GM12801 (cell line): ENCODE measurements around the gene FBXL7.

Source experiments
- CTCF ChIP-seq: IDR thresholded peaks from one replicate; pipeline ENCODE4 v1.5.1; 2011; ENCODE audit warnings: control low read depth; ENCODE audit not compliant: insufficient read length; ENCODE audit errors: extremely low read depth

FBXL7 gene

GRCh38 chr5:15601274-15601673 is 101.3 kb downstream of the FBXL7 start:
- TF ChIP-seq CTCF: no peak

- no peak for TF ChIP-seq CTCF
Observed at GRCh38 chr5:15601853-15602252, 101.9 kb downstream of the FBXL7 start.

- TF ChIP-seq CTCF: no peak
Observed at GRCh38 chr5:15604986-15605385, 105.0 kb downstream of the FBXL7 start.

GRCh38 chr5:15606197-15606596 is 106.2 kb downstream of the FBXL7 start:
- TF ChIP-seq CTCF: no peak

- no peak for TF ChIP-seq CTCF
Observed at GRCh38 chr5:15607076-15607475, 107.1 kb downstream of the FBXL7 start.

GRCh38 chr5:15609076-15609725 is 109.2 kb downstream of the FBXL7 start:
- TF ChIP-seq CTCF: no peak

GRCh38 chr5:15610216-15610615 is 110.2 kb downstream of the FBXL7 start:
- no peak for TF ChIP-seq CTCF
